Muscle of arm (tissue), 12 donors: ENCODE data around the gene TMEM167A. TPM values are rescaled to one million over a fixed set of nuclear protein-coding genes. Genes with fewer than 3 reads are reported as not detected.
"Not testable (repeated sequence)": the region's sequence is repeated elsewhere in the genome, so short reads cannot be mapped to it uniquely, and the experiment has no call there.

Source experiments
- DNase-seq: peaks from one replicate; pipeline ENCODE4 v3.0.0-alpha.2; 2013
- polyA plus RNA-seq, 12 donors: library from polyadenylated mRNA; unstranded; fragments of 120-200 nt; gene quantifications; one replicate each; pipeline ENCODE4 v1.2.1, GENCODE V29; 2013; ENCODE audit not compliant: insufficient read length in 12 of 12

Gene TMEM167A
- polyA plus RNA-seq, 12 donors = 56.8 to 212 (median 86.3) TPM

DNA sequence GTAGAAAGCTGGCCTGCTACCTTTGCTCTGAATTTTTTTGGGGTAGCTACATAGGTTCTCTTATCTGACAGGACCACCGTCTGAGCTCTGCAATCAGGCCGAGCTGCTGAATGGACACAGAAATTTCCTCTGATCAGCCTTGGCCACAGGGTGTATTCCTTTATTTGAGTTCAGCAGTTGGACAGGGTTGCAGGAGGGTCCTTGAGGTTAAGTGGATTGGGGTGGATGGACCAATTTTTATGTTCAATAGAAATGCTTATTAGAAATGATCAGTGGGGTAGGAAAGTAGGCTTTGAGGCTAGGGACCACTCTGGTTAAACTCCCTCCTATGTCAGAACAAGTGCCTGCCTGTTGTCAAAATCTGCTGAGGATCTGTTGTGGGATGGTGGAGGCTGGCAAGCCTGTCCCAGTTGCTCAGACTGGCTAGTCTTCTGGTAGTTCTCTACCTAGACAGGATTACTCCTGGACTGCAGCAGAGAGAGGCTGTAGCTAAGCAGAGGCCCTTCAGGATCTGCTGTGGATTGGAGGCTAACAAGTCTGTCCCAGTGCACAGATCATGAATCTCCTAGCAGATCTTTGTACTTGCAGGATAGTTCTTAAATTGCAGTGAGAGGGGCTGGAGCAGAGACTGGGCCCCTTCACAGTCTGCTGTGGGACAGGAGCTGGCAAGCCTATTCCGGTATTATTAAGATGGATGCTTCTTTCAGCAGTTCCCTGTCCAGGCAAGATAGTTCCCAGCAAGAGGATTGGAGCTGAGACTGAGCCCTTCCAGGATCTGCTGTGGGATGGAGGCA is 18.2 kb upstream of the TMEM167A start:
- DNase-seq = no peak

DNA sequence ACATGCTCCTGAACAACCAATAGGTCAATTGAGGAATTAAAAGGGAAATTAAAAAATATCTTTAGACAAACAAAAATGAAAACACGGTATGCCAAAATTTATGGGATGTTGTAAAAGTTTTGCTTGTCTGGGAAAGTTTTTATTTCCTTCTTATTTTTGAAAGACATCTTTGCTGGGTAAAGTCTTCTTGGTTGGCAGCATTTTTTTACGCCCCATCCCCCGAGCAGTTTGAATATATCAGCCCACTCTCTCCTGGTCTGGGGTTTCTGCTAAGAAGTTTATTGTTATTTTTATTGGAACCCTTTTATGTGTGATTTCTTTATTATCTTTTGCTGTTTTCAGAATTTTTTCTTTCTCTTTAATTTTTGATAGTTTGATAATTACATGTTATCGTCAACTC is 16.5 kb upstream of the TMEM167A start:
- DNase-seq = no peak

DNA sequence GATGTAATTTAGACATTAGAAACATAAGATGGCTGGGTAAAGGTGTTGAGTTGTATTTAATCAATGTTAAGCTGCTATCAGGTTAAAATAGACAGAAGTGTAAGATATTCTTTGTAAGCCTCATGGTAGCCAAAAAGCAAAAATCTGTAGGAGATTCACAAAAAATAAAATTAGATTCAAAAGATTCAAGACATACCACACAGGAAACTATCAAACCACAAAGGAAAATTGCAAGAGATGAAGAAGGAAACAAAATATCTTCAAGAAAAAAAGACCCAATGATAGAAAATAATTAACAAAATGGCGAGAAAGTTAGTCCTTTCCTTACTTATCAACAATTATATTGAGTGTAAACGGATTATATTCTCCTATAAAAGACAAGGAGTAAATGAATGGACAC is 15.4 kb upstream of the TMEM167A start:
- no peak for DNase-seq

DNA sequence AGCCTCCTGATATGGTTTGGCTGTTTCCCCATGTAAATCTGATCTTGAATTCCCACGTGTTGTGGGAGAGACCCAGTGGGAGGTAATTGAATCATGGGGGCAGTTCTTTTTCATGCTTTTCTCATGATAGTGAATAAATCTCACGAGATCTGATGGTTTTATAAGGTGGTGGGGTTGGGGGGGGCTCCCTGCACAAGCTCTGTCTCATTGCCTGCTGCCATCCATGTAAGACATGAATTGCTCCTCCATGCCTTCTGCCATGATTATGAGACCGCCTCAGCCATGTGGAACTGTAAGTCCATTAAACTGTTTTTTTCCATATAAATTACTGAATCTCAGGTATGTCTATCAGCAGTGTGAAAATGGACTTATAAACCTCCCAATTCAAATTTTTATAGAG is 13.0 kb upstream of the TMEM167A start:
- no peak for DNase-seq

DNA sequence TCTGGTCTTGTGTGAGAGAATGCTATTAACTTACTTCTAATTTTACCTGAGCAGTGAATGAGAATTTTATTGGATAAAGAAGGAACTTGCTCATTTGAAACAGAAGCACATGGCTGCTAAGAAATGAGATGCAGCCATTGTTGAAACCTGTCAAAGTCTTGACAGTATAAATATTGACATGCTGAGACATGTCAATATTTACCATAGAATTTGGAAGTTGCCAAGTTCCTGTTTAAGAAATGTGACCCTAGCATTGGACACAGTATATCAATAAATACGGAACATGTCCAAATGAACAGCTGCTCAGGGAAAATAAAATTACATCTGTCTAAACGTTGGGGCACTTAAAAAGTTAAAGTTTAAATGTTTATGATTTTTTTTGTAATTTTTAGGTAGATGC is 7.9 kb upstream of the TMEM167A start:
- no peak for DNase-seq

DNA sequence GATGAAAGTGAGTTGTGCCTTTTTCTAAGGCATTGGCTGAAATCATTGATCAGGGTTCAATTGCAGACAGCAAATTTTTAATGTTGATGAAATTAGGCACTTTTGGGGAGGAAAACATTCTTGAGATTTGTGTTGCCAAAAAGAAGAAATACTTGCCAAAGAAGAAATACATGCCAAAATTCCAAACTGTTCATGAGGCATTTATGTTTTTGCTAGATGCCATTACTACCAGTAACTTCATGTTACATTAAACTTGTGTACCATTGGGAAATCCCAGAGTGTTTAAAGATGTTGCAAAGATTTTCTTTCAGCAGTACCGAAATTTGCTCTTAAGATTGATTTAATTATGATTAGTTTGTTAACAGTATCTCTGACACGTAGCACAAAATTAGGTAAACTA is 7.1 kb upstream of the TMEM167A start:
- DNase-seq = no peak

DNA sequence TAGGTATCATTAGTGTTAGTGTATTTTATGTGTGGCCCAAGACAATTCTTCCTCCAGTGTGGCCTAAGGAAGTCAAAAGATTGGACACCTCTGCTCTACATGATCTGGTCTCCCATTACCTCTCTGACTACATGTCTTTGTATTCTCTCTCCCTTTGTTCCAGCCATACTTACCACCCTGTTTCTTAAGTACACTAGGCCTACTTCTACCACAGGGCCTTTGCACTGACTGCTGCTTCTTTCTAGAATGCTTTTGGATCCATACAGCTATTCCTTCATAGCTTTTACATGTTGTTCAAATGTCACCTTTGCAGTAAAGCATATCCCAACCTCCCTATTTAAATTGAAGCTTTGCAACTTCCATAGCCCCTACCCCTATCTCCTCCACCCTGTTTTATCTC is 5.6 kb upstream of the TMEM167A start:
- DNase-seq = no peak

DNA sequence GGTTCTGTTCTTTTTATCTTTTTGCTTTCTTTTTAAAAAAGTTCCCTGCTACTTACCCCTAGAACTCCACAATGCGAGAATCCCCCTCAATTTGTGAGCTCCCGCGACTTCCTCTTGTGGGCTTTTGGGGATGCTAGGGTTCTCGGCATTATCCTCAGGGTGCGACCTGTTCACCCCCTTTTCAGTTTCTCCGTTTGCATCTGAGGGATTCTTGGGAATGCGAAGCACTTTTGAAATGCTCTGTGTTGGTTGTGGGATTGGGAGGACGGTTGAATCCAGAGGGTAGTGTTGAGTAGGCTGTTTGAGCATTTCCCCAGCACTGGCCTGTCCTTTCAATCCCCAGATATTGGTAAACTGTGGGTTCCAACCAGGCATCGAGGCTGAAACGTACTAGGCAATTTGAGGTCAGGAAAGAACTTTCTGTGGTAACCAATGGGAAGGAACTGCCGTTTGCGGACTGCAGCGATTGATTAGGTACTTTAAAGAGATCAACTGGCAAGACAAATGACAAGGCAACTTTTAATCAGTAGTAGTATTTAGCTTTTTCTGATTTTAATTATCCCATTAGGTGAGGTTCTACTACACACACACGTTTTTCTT is 568 bp upstream of the TMEM167A start:
- DNase-seq = no peak

DNA sequence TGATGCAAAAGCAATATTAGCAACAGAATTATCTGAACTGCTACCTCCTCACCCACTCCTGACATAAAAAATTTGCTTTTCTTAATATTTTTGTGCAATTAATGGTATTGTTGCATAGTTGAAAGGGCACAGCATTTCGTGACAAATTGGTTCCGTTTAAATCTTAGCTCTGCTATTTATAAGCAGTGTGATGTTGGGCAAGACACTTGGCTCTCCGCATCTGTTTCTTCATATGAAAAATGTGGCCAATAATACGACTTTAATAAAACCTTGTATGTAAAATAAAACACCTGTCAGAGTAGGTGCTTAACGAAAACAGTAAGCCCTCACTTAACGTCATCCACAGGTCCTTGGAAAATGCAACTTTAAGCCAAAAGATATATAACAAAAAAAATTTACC is 4.2 kb downstream of the TMEM167A start:
- no peak for DNase-seq

DNA sequence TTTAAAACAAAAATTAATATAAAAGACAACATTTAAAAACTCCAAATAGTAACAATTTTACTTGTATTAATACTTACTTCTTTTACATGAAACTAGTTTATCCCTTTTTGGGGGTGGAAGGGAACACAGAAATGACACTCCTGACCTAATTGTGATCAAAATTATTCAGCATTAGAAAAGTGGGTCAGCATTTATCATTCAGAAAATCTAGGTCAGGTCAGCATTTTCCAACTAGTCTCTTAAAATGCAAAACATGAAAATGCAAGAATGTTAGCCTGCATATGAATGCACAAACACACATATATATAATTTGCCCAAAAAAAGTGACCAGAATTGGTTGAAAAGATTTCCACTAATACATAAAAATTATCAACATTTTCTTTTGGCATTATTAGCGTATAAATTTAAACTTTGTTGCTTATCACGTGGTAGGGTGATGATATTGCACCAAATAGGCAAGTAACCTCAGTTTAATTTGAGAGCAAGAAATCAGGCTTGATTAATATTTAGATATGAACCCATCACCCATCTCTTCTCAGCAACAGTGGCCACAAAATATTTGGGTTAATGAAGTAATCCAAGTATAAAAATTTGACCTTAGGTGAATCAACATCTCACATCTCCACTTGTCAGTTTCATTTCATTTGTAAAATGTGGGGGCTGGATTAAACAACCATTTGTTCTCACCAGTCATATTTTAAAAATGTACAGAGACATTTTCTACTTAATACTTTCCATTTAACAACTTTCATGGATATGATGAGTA is 5.7 kb downstream of the TMEM167A start:
- no peak for DNase-seq

DNA sequence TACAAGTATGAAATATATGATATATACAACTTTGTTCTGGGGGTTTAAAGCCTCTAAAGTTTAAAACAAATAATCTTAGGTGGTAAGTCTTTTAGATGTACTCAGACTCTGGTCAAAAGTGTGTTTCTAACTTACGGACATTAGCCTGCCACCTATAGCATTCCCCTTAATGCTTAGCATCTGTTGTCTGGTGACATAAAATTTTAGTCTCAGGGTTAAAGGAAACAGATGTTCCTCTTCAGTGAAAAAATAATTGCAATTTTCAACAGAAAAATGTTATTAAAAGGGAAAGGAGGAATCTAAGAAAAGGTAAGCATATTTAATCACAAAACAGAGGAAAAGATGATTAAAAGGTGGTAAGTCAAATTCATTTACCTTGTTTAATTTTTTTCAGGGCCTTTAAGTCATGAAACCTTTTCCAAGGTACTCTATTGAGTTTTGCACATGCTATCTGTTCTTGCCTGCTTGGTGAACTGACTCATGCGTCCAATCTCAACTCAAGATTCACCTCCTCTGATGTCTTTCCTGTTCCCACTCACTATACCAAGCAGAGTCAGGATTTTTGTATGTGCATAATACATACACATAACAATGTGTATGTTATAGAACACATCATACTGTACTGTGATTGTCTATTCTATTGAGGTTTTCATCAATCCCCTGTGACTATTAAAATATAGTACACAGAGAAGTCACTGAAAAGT is 7.9 kb downstream of the TMEM167A start:
- no peak for DNase-seq

DNA sequence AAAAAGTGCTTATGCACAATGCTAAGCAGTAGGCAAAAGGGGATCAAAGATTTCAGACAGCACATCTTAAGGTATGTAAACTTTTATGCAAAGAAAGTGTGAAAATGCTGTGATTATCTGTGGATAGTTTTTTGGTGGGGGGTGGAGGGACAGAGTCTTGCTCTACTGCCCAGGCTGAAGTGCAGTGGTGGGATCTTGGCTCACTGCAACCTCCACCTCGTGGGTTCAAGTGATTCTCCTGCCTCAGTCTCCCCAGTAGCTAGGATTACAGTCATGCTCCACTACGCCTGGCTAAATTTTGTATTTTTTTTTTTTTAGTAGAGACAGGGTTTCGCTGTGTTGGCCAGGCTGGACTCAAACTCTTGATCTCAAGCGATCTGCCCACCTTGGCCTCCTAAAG is 9.8 kb downstream of the TMEM167A start:
- not testable (repeated sequence) for DNase-seq

DNA sequence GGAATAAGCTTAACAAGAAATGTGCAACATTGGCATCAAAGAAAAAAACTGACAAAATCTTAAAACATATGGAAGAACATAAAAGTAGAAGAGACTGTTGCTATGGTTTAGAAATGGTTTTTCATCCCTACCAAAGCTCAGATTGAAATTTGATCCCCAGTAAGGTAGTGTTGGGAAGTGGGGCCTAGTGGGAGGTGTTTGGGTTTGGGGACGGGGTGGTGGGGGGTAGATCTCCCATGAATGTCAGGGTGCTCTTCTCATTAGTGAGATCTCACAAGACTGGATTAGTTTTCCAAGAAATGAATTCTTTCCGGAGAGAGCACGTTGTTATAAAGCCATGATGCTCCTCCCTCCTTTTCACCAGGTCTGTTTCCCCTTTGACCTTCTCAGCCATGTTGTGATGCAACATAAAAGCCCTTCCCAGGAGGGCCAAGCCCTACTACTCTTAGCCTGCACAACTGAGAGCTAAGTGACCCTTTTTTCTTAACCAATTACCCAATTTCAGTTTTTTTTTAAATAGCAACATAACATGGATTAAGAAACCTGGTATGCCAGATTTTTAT is 10.6 kb downstream of the TMEM167A start:
- DNase-seq = no peak

DNA sequence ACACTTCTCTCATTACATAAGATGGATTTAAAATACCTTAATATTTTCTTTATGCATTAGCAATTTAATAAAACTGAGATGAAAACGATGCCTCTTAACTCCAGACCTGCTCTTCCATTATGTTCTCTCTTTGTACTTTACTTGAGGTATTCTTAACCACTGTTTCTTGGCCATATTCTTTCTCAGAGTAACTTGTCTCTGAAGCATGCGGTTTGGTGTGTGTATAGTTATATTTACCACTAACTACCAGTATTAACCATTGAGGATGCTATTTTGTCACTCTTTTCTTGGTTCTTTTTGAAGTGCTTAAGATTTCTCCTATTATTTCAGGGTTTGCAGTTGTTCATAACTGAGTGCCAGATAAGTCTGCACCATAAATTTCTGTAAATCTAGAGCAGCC is 17.9 kb downstream of the TMEM167A start:
- DNase-seq = no peak

DNA sequence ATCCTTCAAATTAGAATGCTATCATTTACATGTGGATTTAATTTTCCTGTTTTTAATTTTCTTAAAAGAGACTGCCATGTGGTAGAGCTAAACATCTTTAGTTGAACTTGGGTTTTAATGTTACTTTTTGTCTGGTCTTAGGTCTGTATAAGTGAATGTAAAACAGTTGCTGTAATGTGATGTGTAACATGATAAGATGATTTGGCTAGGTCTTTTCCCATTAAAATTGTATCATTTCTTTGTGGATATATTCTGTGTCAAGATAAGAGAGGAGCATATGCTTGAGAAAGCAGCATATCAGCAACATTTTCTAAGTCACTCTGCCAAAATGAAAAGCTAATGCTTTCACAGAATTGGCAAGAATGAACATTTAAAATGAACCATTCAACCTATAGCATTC is 18.5 kb downstream of the TMEM167A start:
- no peak for DNase-seq

DNA sequence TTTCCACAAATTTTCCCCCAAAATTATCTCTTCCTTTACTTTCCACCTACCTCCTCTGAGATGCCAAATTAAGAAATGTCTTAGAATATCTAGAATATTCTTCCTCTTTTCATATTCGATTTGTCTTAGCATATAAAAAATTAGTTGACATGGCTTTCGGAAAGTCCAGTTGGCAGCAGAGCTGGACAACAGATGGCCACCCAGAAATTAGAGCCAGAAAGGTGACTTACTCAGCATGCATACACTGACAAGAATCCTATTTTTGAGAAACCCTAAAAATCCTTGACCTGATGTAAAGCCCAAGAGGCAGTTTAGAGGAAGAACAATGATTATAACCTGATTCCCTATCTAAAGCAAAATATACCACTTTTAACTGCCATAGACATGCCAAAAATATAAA is 22.0 kb downstream of the TMEM167A start:
- DNase-seq = no peak

DNA sequence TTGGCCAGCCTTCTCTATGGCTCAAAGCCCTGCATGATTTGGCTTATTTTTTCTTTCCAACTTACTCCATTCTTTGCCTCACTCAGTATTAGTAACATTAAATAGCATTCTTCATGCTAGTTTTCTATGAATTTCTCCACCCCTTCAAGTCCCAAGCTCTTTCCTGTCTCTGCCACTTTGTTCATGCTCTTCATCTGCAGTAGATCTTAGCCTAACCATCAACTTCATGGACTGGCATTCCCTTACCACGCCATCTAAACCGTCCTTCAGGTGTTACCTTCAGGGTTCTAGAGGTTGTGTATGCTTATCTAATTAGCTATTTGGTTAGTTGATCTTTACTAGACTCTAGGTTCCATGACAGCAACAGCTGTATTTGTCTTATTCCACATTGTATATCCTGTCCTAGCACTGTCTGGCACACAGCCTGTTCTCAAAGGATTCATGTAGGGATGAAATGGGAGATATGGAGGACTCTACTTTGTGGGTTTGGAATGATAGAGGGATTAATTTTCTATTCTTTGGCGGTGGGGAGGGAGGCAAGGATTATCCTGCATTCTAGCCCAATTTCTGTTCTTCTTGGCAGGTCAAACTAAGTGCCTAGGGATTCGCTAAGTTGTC is 26.4 kb downstream of the TMEM167A start:
- no peak for DNase-seq

DNA sequence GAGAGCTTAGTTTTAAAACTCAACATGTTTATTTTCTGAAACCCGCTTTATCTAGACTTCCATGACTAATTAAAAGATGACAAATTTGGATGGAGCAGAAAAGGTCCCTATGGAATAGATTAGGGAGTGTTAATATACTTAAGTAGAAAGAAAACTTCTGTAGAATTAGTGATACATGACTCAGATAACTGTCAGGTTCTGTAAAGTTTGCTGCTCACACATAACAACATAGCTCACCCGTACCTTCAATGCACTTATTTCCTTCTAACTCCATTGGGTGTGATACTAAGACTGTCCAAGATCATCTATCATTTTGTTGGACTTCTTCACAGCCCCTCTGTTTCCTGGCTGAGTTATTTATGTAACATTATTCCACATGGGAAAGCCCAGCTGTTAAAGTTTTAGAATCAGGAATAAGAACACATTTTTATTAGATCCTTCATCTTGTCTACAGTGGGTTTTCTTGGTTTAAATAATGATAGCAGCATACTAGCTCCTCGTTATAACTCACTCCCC is 27.8 kb downstream of the TMEM167A start:
- DNase-seq = peak; percentile 60

DNA sequence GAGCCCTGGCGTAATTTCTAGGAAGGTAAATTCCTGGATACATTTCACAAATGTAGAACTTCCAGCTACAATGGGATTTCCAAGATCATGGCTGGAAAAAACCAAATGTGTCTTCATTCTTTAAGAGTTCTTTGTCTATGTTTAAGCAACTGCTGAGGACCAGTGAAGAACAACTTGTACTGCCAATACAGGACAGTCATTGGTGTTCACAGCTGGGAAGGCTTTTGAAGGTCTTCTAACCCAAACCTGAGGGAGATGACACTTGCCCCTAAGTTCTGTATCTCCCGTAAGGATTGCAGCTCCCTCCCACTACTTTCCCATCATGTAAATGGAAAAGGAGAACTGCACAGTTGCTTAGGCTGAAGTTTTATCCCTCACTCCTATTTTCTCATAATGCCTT is 28.4 kb downstream of the TMEM167A start:
- DNase-seq = no peak

DNA sequence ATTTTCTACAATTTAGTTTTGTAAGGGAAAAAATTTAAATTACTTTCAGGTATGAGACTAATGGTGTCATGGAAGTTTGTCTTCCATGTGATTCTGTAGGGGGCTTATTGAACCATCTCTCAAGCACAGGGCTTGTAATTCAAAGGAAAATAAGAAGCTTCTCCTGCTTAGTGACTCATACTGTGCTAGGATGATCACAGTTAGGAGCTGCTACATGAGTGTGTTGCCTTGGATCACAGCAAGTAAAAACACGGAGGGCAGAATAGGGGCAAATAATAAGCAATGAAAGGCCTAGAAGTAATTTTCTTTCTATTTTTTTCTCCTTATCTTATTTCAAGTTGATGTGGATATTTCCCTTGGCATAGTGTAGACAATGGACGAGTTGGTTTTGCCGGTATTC is 28.9 kb downstream of the TMEM167A start:
- no peak for DNase-seq

DNA sequence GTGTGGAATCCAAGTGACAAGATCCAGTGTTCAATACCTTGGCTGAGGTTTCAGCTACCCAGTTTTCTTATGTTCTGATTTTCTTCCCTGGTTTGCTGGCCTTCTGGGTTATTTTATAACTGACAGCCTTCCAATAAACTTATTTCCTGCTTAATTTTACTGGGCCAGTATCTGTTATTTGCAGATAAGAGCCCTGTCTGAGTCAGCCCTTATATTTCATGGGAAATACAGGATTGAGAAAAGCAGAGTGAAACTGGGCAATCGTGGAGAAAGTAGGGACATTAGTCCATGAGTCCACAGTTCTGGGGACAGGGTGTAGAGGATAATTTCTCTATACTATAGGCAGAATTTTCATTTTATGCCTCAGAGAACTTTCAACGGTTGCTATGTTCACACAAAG is 32.3 kb downstream of the TMEM167A start:
- DNase-seq = no peak
